GM21576 (cell line): ENCODE data around the gene ADH6.
"Not testable (repeated sequence)": the region's sequence is repeated elsewhere in the genome, so short reads cannot be mapped to it uniquely, and the experiment has no call there.

Source experiments
- ATAC-seq: cut with Tn5 transposase; IDR thresholded peaks from one replicate; pipeline ENCODE4 v1.9.1; 2021; ENCODE audit warnings: mild to moderate bottlenecking, moderate library complexity; ENCODE audit not compliant: unreplicated experiment

The ADH6 gene

DNA sequence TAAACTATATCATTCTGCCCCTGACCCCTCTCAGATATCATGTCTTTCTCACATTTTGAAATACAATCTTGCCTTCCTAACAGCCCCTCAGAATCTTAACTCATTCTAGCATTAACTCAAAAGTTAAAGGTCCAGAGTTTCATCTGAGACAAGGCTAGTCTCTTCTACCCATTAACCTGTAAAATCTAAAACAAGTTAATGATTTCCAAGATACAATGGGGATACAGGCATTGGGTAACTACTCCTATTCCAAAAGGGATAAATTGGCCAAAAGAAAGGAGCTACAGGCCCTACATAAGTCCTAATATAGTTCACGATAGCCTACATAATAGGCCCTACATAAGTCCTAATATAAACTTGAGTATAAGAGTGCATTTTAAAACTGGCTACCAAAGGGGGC lies 18.9 kb downstream of the ADH6 start:
- ATAC-seq: no peak

DNA sequence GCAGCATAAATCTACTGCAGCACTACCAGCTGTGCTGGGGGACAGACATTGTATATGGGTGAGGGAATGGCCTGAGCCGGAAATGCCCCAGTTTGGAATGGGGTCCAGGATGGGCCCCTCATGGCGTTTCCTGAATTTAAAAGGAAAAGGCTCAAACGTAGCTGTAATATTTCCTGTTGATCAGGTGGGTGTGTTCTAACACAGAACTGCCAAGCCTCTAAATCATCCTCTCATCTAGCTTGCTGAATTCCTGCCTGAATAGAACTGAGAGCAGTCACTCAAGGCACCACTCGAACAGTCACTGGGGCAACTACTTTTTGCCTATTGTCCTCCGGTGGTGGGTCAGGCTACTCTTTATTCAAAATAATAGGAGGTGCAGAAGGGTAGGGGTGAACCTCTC lies 28.7 kb downstream of the ADH6 start:
- ATAC-seq: no peak

DNA sequence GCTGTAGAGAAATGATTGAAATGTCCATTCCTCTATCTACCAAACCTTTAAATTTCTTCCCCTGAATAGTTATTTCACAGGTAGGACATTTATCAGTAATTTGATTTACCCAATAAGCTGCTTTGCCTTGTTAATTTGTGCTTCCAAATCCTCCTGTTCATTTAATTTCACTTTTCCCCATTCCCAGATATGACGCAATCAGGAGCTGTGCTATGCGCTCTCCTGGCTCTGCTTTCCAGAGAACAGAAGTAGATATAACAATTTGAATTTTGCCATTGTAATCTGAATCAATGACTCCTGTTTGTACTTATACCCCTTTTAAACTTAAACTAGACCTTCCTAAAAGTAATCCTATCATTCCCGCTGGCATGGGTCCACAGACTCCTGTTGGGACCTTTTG lies 29.1 kb downstream of the ADH6 start:
- ATAC-seq: not testable (repeated sequence)

DNA sequence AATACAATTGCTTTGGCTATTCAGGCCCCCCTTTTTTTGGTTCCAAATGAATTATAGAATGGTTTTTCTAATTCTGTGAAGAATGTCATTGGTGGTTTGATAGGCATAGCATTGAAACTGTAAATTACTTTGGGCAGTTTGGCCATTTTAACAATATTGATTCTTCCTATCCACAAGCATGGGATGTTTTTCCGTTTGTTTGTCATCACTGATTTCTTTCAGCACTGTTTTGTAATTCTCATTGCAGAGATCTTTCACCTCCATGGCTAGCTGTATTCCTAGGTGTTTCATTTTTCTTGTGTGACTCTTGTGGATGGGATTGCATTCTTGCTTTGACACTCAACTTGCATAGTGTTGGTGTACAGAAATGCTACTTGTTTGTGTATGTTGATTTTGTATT lies 33.0 kb downstream of the ADH6 start:
- ATAC-seq: no peak

DNA sequence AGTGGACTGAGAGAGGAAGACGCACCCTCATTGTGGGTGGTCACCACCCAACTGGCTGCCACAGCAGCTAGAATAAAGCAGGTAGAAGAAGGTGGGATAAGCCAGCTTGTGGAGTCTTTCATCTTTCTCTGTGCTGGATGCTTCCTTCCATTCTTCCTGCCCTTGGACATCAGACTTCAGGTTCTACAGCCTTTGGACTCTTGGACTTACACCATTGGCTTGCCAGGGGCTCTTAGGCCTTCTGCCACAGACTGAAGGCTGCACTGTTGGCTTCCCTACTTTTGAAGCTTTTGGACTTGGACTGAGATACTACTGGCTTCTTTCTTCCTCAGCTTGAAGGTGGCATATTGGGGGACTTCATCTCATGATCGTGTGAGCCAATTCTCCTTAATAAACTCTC lies 33.5 kb downstream of the ADH6 start:
- no peak for ATAC-seq

DNA sequence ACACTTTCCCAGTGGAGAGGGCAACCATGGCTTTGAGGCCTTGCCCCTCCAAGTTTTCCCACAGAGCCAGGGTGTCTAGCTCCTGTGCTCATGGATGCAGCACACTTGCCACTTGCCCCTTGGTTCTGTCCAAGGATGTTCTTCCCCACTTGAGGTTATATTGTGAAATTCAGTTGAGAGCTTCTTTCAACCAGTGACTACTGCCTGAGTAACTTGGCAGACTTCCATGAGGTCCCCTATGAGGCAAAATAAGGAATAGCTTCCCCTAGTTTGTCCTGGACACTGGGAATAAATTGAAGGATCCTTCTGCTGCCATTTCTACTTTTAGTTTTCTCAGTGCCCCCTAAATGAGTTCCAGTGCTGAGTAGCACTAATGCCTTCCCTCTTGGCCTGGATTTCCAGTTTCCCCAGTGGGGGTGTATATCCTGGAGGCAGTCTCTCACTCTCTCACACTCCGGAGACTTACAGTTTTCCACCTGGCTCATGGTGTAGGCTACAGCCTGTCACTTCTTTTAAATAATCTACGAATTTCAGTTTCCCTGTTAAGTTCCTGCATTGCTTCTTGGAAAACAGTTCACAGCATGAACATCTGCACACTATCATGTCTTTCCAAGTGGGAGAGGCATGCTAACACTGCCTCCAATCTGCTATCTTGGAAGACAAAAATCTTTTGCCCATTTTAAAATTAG lies 38.5 kb downstream of the ADH6 start:
- ATAC-seq: no peak

DNA sequence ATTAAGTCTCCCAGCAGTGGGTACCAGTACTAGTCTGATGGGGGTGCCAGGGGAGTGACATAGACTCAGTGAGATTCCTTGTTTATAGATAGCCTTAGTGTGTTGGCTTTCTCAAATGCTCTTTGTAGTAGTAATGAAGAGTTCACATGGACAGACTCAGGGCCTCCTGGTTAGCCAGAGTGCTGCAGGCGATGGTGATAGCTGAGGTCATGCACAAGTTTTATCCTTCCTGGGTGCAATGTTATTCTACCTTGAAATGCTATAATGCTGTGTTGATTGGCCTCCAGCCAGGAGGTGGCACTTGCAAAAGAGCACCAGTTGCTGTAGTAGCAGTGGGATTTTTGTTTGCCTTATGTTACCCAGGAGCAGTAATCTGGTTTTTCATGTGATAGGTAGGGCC lies 39.4 kb downstream of the ADH6 start:
- no peak for ATAC-seq

DNA sequence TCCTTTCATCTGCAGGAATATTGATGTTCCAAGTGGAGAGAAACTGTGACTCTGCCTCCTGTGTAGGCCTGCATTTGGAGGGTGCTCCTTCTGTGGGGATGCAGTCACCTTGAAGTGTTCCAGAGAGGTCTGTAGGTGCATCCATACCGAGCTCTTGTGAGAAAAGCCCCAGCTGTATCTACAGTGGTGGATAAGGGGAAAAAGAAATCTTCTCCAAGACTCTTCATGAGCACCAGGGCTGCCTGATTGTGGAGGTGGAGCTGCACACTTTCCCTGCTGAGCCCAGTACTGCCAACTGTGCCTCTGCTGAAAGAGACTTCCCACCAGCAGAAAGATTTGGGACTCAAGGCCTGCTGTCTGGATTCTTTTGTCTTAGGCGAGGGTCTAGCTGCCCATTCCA lies 39.9 kb downstream of the ADH6 start:
- no peak for ATAC-seq

DNA sequence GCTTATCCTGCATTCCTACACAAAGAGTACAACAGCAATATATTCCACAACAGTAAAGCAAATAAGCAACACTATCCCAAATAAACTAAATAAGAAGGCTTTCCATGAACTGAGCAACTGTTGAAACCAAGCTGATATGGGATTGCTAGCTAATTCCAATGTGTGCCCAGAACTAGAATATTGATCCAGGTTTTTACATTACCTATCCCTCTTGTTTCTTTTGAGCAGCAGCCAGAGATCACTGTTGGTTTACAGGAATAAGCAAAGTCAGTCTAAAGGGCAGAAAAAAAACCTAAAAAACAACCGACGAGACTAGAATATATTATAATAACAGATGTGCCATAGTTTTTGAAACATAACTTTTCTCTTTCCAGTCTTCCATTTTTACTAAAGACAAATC lies 52.5 kb downstream of the ADH6 start:
- no peak for ATAC-seq

DNA sequence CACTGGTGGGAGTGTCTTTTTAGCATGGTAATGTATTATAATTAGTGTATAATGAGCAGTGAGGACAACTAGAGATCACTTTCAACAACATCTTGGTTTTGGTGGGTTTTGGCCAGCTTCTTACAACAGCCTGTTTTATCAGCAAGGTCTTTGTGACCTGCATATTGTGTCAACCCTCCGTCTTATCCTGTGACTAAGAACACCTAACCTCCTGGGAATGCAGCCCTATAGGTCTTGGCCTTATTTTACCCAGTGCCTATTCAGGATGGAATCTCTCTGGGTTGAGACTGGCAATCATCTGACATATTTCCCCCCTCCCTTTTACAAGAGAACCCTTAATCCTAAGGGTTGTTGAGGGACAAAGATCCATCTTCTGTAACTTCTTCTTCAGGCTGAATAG lies 53.1 kb downstream of the ADH6 start:
- no peak for ATAC-seq

DNA sequence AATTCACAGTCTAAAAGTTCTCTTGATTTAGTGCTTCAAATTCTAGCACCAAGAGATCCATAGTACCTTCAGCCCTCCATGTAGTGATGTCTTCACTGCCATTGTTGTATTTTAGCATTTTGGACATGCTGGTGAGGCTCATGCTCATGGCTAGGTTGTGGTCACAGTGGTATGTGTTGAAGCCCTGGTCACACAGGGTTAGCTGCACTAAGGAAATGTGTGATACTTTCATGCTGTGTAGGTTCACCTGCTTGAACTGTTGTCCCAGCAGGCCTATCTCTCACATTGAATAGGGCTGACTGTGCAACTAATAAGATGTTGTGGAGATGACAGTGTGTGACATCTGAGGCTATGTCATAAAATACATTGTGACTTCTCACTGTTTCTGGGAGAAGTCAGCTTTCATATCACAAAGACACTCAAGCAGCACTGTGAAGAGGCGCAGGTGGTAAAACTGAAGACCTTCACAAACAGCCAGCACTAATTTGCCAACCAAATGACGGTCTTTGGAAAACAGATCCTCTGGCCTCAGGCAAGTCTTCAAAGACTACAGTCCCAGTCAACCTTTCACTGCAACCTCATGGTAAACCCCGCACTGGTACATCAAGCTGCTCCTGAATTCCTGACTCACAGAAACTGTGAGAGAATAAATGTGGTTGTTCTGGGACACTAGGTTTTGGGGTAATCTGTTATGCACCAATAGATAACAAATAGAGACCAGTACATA lies 57.5 kb downstream of the ADH6 start:
- ATAC-seq: no peak

DNA sequence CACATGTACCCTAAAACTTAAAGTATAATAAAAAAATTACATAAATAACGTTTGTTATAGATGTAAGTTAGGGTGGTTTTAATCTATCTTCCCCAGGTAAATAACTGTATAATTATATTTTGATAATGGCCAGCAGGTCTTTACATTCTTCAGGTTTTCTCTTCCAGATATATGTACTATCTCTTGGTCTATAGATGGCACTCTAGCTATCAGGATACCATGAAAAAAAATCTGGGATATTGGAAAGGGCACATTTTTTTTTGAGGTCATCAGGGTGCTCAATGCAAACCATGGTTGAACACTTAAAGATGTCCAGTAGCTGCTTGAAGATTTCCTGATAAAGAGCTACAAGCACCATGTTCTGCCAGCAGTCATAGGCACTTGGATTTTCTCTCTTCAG lies 59.3 kb downstream of the ADH6 start:
- ATAC-seq: no peak

DNA sequence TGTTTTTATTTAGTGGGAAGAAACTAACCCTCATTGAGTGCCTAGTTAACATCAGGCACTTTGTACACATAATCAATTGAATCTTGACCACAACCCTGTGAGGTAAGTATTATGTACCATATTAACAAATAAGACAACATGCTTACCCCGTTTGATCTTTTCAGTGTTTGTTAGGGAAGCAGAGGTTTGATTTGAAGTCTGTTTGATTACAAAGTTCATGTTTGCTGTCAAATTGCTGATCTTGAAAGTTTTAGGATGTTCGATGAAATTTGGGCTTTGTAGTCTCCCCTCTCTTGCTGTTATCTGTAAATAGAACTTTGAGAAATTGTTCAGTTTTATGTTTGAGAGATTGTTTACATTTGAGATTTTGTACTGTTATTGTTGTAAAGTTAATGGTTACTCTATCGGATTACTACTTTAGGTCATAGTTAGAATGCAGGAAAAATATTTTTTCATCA lies 61.5 kb downstream of the ADH6 start:
- no peak for ATAC-seq

DNA sequence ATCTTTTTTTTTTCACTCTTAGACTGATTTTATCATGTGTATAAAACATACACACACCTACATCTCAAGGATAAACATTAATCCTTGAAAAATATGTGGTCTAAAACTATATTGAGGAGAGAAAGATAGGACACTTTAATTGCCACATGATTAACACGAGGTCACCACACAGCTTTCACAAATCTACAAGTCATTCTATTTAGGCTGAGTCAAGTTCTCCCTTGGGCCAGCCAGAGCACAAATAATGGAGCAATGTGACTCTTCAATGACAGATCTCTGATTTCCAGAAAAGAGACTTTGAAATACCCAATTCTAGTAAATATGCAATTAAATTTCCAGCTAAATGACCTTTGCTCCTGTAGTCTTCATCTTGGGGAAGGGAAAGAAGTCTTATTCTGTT lies 62.1 kb downstream of the ADH6 start:
- ATAC-seq: no peak

DNA sequence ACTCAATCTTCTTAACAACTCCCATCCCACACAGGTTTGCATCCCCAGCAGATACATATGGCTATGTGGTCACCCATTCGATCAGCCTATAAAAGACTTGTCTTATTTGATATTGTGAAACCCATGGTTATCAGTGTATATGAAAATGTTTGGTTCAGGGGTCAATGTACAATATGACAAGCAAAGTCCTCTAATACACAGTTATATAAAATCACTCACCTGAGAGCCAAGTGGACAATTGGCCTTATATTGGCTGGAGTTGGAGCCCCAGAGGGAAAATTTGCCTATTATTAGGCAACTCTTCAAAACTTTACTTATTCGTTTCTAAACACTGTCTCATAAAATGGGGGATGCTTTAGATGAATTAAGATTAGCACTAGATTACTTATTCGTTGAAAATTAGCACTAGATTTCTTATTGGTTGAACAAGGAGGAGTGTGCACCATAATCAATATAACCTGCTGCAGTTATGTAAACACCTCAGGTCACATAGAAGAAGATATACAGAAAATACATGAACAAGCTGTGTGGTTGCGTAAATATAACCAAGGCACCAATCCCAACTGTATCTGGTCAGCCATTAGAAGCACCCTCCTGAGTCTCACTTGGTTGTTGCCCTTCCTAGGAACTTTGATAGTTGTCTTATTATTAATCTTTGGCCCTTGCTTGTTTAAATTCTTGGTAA lies 64.2 kb downstream of the ADH6 start:
- ATAC-seq: no peak
